Glutamatergic neuron (in vitro differentiated cells): ENCODE data around the gene WDR48. TPM values are rescaled to one million over a fixed set of nuclear protein-coding genes. Genes with fewer than 3 reads are reported as not detected.

ENCODE experiments used
- DNase-seq: peaks from one replicate; pipeline ENCODE4 v3.0.0; 2022
- H3K27ac Mint-ChIP-seq: one replicate; pipeline ENCODE4 v1.8.0; 2020; ENCODE audit warnings: mild to moderate bottlenecking, mixed read lengths, inconsistent platforms; ENCODE audit not compliant: unreplicated experiment
- H3K27me3 Mint-ChIP-seq: one replicate; pipeline ENCODE4 v1.8.0; 2020; ENCODE audit warnings: mild to moderate bottlenecking, moderate library complexity, mixed read lengths, inconsistent platforms; ENCODE audit not compliant: unreplicated experiment
- H3K36me3 Mint-ChIP-seq: one replicate; pipeline ENCODE4 v1.8.0; 2020; ENCODE audit warnings: mild to moderate bottlenecking, mixed read lengths, inconsistent platforms; ENCODE audit not compliant: unreplicated experiment
- H3K4me1 Mint-ChIP-seq: one replicate; pipeline ENCODE4 v1.8.0; 2020; ENCODE audit warnings: mild to moderate bottlenecking, low read depth, mixed read lengths, inconsistent platforms; ENCODE audit not compliant: unreplicated experiment
- H3K4me3 Mint-ChIP-seq: one replicate; pipeline ENCODE4 v1.8.0; 2020; ENCODE audit warnings: mild to moderate bottlenecking, mixed read lengths, inconsistent platforms; ENCODE audit not compliant: unreplicated experiment
- H3K9me3 Mint-ChIP-seq: one replicate; pipeline ENCODE4 v1.8.0; 2020; ENCODE audit warnings: mild to moderate bottlenecking, moderate library complexity, mixed read lengths, inconsistent platforms; ENCODE audit not compliant: unreplicated experiment
- CTCF ChIP-seq: fragments of 200-600 bp; sonication (generic); IDR thresholded peaks from one replicate; pipeline ENCODE4 v1.5.0; 2021; ENCODE audit not compliant: partially characterized antibody, unreplicated experiment
- total RNA-seq: library from RNA; stranded (reverse); fragmentation: NEBNext Ultra II Directional; extraction: Animal tissue kit (Norgen Biotek cat#: 25700); gene quantifications from one replicate; pipeline ENCODE4 v1.2.1, GENCODE V29; 2021; ENCODE audit not compliant: unreplicated experiment

WDR48 gene
- total RNA-seq, 1 donor from 2014 or later: 64.3 TPM

GRCh38 chr3:39099738-39100499 lies 48.1 kb downstream of the WDR48 start:
- no peak overlapping the region for H3K27ac Mint-ChIP-seq
- DNase-seq: no peak
- H3K9me3 Mint-ChIP-seq: no peaks in the 10 kb centered on the region
- TF ChIP-seq CTCF: no peak
- no peak overlapping the region for H3K4me3 Mint-ChIP-seq
- no peaks in the 10 kb centered on the region for H3K36me3 Mint-ChIP-seq
- H3K4me1 Mint-ChIP-seq: peaks cover 4% of the 10 kb centered on the region
- H3K27me3 Mint-ChIP-seq: peaks cover 3% of the 10 kb centered on the region

- Mint-ChIP-seq H3K9me3 (no peaks in the 10 kb centered on the region), H3K27me3 (peaks cover 3% of the 10 kb centered on the region), H3K4me1 (peaks cover 4% of the 10 kb centered on the region), H3K27ac (no peak overlapping the region), H3K36me3 (no peaks in the 10 kb centered on the region), H3K4me3 (no peak overlapping the region)
- TF ChIP-seq CTCF: no peak
- no peak for DNase-seq
Measured at GRCh38 chr3:39100500-39100886, 48.7 kb downstream of the WDR48 start.

GRCh38 chr3:39101022-39101689 lies 49.3 kb downstream of the WDR48 start:
- Mint-ChIP-seq H3K4me1 (peaks cover 10% of the 10 kb centered on the region), H3K27ac (no peak overlapping the region), H3K4me3 (no peak overlapping the region), H3K36me3 (no peaks in the 10 kb centered on the region), H3K9me3 (peaks cover 5% of the 10 kb centered on the region), H3K27me3 (peaks cover 5% of the 10 kb centered on the region)
- DNase-seq: peak; percentile 50
- TF ChIP-seq CTCF: peak; percentile 66

- H3K27ac Mint-ChIP-seq: no peak overlapping the region
- peaks cover 11% of the 10 kb centered on the region for H3K4me1 Mint-ChIP-seq
Measured at GRCh38 chr3:39102504-39103323, 50.9 kb downstream of the WDR48 start.

More at GRCh38 chr3:39102504-39103323, 50.9 kb downstream of the WDR48 start:
- H3K27me3 Mint-ChIP-seq: peaks cover 2% of the 10 kb centered on the region
- peaks cover 8% of the 10 kb centered on the region for H3K9me3 Mint-ChIP-seq
- no peak overlapping the region for H3K4me3 Mint-ChIP-seq
- no peak for TF ChIP-seq CTCF
- H3K36me3 Mint-ChIP-seq: no peaks in the 10 kb centered on the region
- DNase-seq: no peak
